GM12891 (cell line): ENCODE data around the gene ZCCHC24.

Experiments used
- POLR2AphosphoS5 ChIP-seq: IDR thresholded peaks from 2 replicates; pipeline ENCODE4 v1.6.1; 2011; ENCODE audit warnings: low read depth, low read length, control low read depth
- POU2F2 ChIP-seq: IDR thresholded peaks from 2 replicates; pipeline ENCODE4 v1.6.1; 2011; ENCODE audit warnings: low read depth, mild to moderate bottlenecking, control low read depth, low read length, moderate library complexity

GRCh38 chr10:79479283-79479909 lies 34.0 kb upstream of the ZCCHC24 start:
- TF ChIP-seq POU2F2 (no peak), POLR2AphosphoS5 (no peak)
